Suprapubic skin (tissue), 4 donors: ENCODE data around the gene PSMD2. TPM values are rescaled to one million over a fixed set of nuclear protein-coding genes. Genes with fewer than 3 reads are reported as not detected.

Source experiments
- DNase-seq, 2 donors: peaks; one replicate each; pipeline ENCODE4 v3.0.0-alpha.2; 2019; ENCODE audit warnings: low spot score in 2 of 2
- H3K27ac ChIP-seq: fragments of 200-600 bp; sonication (generic); one replicate; pipeline ENCODE4 v1.5.1; 2019
- H3K27me3 ChIP-seq: fragments of 200-600 bp; sonication (generic); one replicate; pipeline ENCODE4 v1.5.1; 2019
- H3K36me3 ChIP-seq: fragments of 200-600 bp; sonication (generic); one replicate; pipeline ENCODE4 v1.5.1; 2019
- H3K4me1 ChIP-seq: fragments of 200-600 bp; sonication (generic); one replicate; pipeline ENCODE4 v1.5.1; 2019
- H3K4me3 ChIP-seq: fragments of 200-600 bp; sonication (generic); one replicate; pipeline ENCODE4 v1.5.1; 2019; ENCODE audit warnings: mild to moderate bottlenecking
- H3K9me3 ChIP-seq: fragments of 200-600 bp; sonication (generic); one replicate; pipeline ENCODE4 v1.5.1; 2019
- EP300 ChIP-seq: sonication (generic); formaldehyde crosslinking; IDR thresholded peaks from one replicate; pipeline ENCODE4 v1.6.1; 2017; ENCODE audit warnings: antibody characterized with exemption
- POLR2A ChIP-seq, 2 donors: fragments of 450-650 bp; IDR thresholded peaks; one replicate each; pipeline ENCODE4 v1.6.1; 2017; ENCODE audit warnings: antibody characterized with exemption in 2 of 2, mild to moderate bottlenecking in 2 of 2, moderate library complexity in 2 of 2
- POLR2AphosphoS5 ChIP-seq, 3 donors: sonication (generic); formaldehyde crosslinking; IDR thresholded peaks; one replicate each; pipeline ENCODE4 v1.6.1; 2017; ENCODE audit warnings: antibody characterized with exemption in 3 of 3
- WGBS: methylation state at CpG from one replicate; pipeline ENCODE4 v1.1.5; 2018; 5-methylcytosine and 5-hydroxymethylcytosine counted together
- total RNA-seq, 4 donors: library from RNA; depleted of rRNA; stranded (reverse); fragments of >200 nt; gene quantifications; one replicate each; pipeline ENCODE4 v1.1.0, GENCODE V29; 2016
- TF ChIP-seq, protein P1 (sequence below), 2 donors: fragments of 200-600 bp in 1 of 2; fragments of 450-650 bp in 1 of 2; sonication (generic) in 1 of 2; IDR thresholded peaks; one replicate each; pipeline ENCODE4 v1.5.1; 2016 to 2019; ENCODE audit warnings: antibody characterized with exemption in 2 of 2, mild to moderate bottlenecking in 1 of 2, moderate library complexity in 1 of 2

PSMD2 gene
- total RNA-seq, 4 donors from 2014 or later, result 118 to 221 (median 197) TPM

DNA sequence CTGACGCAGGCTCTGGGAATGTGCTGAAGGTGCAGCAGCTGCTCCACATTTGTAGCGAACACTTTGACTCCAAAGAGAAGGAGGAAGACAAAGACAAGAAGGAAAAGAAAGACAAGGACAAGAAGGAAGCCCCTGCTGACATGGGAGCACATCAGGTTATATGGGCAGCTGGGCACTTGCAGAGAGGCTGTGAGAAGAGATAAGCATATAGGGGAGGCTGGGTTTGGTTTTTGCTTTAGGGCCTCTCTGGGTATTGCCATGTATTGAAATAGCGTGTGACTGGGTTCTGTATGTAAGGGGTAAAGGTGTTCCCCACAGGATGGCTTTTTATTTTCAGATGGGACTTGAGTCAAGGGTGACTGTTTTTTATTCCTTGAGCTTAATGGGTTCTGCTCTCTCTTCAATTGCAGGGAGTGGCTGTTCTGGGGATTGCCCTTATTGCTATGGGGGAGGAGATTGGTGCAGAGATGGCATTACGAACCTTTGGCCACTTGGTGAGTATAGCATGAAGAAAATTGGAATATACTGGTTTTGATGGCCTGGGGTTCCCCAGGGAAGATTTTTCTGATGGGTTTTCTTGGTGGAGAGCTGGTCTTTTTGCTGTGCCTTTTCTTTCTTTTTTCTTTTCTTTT lies 7.4 kb downstream of the PSMD2 start:
- no peak for DNase-seq
- no peak overlapping the region for H3K4me3 ChIP-seq
- TF ChIP-seq POLR2A (IDR thresholded peaks at IDR 0.05) (no peak), EP300 (no peak), POLR2AphosphoS5 (IDR thresholded peaks at IDR 0.05) (no peak)
- TF ChIP-seq, protein P1, sequence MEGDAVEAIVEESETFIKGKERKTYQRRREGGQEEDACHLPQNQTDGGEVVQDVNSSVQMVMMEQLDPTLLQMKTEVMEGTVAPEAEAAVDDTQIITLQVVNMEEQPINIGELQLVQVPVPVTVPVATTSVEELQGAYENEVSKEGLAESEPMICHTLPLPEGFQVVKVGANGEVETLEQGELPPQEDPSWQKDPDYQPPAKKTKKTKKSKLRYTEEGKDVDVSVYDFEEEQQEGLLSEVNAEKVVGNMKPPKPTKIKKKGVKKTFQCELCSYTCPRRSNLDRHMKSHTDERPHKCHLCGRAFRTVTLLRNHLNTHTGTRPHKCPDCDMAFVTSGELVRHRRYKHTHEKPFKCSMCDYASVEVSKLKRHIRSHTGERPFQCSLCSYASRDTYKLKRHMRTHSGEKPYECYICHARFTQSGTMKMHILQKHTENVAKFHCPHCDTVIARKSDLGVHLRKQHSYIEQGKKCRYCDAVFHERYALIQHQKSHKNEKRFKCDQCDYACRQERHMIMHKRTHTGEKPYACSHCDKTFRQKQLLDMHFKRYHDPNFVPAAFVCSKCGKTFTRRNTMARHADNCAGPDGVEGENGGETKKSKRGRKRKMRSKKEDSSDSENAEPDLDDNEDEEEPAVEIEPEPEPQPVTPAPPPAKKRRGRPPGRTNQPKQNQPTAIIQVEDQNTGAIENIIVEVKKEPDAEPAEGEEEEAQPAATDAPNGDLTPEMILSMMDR (IDR thresholded peaks at IDR 0.05), result no peak
- no peaks in the 10 kb centered on the region for H3K4me1 ChIP-seq
- H3K27ac ChIP-seq, result no peak overlapping the region
- peaks cover 81% of the 10 kb centered on the region for H3K36me3 ChIP-seq
- no peaks in the 10 kb centered on the region for H3K27me3 ChIP-seq
- no peaks in the 10 kb centered on the region for H3K9me3 ChIP-seq
- WGBS, result 87% methylated on average over 4 of the region's 4 CpGs

DNA sequence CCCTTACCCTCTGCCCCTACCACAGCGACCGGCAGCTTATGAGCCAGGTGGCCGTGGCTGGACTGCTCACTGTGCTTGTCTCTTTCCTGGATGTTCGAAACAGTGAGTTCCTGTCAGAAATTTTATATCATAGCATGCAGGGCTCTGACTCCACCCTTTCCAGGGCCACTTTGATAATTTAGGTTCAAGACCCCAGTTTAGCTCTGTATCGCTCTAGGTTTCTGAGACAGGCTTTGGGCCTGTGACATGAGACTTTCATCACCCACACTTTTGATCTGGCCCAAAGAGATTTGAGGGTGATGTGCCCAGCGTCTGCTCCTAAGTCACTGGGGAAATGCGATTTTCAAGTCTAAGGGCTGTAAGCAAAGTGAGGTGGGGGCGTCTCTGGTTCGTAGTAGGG lies 8.9 kb downstream of the PSMD2 start:
- no peak for DNase-seq
- Histone ChIP-seq H3K36me3 (peaks cover 67% of the 10 kb centered on the region), H3K4me3 (no peak overlapping the region), H3K9me3 (no peaks in the 10 kb centered on the region), H3K4me1 (no peaks in the 10 kb centered on the region), H3K27ac (no peak overlapping the region), H3K27me3 (no peaks in the 10 kb centered on the region)
- TF ChIP-seq EP300 (no peak), POLR2A (IDR thresholded peaks at IDR 0.05) (no peak), POLR2AphosphoS5 (IDR thresholded peaks at IDR 0.05) (no peak)
- TF ChIP-seq, protein P1 (IDR thresholded peaks at IDR 0.05), result no peak
- WGBS, result 95% methylated on average over 9 of the region's 9 CpGs

DNA sequence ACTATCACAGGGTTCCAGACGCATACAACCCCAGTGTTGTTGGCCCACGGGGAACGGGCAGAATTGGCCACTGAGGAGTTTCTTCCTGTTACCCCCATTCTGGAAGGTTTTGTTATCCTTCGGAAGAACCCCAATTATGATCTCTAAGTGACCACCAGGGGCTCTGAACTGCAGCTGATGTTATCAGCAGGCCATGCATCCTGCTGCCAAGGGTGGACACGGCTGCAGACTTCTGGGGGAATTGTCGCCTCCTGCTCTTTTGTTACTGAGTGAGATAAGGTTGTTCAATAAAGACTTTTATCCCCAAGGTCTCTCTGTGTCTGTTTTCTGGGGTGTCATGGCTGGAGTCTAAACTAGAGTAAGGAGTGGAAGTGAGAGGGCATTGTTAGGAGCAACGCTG lies 9.7 kb downstream of the PSMD2 start:
- H3K9me3 ChIP-seq, result no peaks in the 10 kb centered on the region
- no peak for DNase-seq
- H3K27ac ChIP-seq, result no peak overlapping the region
- peaks cover under 1% of the 10 kb centered on the region for H3K4me1 ChIP-seq
- peaks cover 59% of the 10 kb centered on the region for H3K36me3 ChIP-seq
- 72% methylated on average over 7 of the region's 7 CpGs for WGBS
- no peaks in the 10 kb centered on the region for H3K27me3 ChIP-seq
- no peak overlapping the region for H3K4me3 ChIP-seq
- no peak for TF ChIP-seq POLR2AphosphoS5 (IDR thresholded peaks at IDR 0.05)

DNA sequence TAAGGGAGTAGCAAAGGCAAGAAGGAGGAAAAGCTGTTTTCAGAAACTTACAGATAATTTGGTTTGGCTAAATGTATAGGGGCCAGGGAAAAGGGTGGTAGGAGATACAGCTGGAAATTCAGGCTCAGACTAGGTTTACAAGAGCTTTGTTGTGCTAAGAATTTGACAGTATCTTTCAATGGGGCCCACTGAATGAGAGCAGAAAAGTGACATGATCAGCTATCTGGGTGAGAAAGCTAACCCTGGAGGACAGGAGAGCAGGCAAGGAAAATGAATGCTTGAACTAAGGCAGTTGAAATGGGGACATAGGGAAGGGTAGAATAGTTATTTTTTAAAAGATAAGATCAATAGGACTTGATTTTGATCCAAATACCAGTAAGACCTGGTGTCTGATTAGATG lies 12.6 kb downstream of the PSMD2 start:
- Histone ChIP-seq H3K4me3 (no peak overlapping the region), H3K27me3 (no peaks in the 10 kb centered on the region), H3K27ac (no peak overlapping the region), H3K9me3 (no peaks in the 10 kb centered on the region), H3K4me1 (peaks cover 19% of the 10 kb centered on the region), H3K36me3 (peaks cover 30% of the 10 kb centered on the region)
- no peak for TF ChIP-seq EP300
- no peak for TF ChIP-seq POLR2A (IDR thresholded peaks at IDR 0.05)
- no peak for TF ChIP-seq POLR2AphosphoS5 (IDR thresholded peaks at IDR 0.05)
- TF ChIP-seq, protein P1 (IDR thresholded peaks at IDR 0.05), result no peak
- DNase-seq, result no peak

DNA sequence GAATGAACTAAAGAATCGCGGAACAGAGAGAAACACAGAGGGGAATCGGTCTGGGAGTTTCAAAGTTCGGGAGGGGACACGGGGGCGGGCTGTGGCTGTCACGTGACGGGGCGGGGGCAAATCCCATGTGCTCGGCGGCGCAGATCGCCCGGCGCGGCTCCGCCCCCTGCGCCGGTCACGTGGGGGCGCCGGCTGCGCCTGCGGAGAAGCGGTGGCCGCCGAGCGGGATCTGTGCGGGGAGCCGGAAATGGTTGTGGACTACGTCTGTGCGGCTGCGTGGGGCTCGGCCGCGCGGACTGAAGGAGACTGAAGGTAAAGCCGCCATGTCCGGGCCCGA lies 15.3 kb downstream of the PSMD2 start, which contains the start of gene EIF4G1:
EIF4G1 (plus strand) TSS at position 244 of the 337 bp plus-strand sequence. CDS start 1,191 bp downstream, outside the sequence.
- peaks cover 13% of the 10 kb centered on the region for H3K36me3 ChIP-seq
- H3K4me3 ChIP-seq, result peak within 1 kb of the TSS; percentile 78
- WGBS, result 1% methylated on average over 25 of the region's 40 CpGs
- DNase-seq, result peak; percentile 96 to 98
- no peak for TF ChIP-seq EP300
- TF ChIP-seq, protein P1 (IDR thresholded peaks at IDR 0.05), result no peak
- peak in 1 of 3 donors; percentile 64 for TF ChIP-seq POLR2AphosphoS5 (IDR thresholded peaks at IDR 0.05)
- no peak for TF ChIP-seq POLR2A (IDR thresholded peaks at IDR 0.05)
- H3K9me3 ChIP-seq, result no peaks in the 10 kb centered on the region
- peaks cover 46% of the 10 kb centered on the region for H3K4me1 ChIP-seq
- H3K27ac ChIP-seq, result peak within 1 kb of the TSS; percentile 99
- H3K27me3 ChIP-seq, result no peaks in the 10 kb centered on the region
